Fibroblast of the aortic adventitia (primary cell): ENCODE measurements around the gene FAM107A. TPM values are rescaled to one million over a fixed set of nuclear protein-coding genes. Genes with fewer than 3 reads are reported as not detected.

Source experiments
- DNase-seq: peaks from one replicate; pipeline ENCODE4 v3.0.0-alpha.2; 2010; ENCODE audit warnings: low read depth
- H3K4me3 ChIP-seq: 2 replicates; pipeline ENCODE4 v1.5.1; 2011; ENCODE audit warnings: low read depth, mild to moderate bottlenecking, control low read depth, low read length, moderate library complexity
- total RNA-seq: library from RNA; depleted of rRNA; stranded (reverse); fragments of >200 nt; gene quantifications from 2 replicates; pipeline ENCODE4 v1.2.3, GENCODE V29; 2012; ENCODE audit warnings: low replicate concordance
- TF ChIP-seq, protein P1 (sequence below): IDR thresholded peaks from 2 replicates; pipeline ENCODE4 v1.5.1; 2011; ENCODE audit warnings: mild to moderate bottlenecking, low read length, control low read depth, inconsistent platforms; ENCODE audit not compliant: insufficient read depth

Gene FAM107A
- total RNA-seq, 1 donor: 0.54 TPM

DNA sequence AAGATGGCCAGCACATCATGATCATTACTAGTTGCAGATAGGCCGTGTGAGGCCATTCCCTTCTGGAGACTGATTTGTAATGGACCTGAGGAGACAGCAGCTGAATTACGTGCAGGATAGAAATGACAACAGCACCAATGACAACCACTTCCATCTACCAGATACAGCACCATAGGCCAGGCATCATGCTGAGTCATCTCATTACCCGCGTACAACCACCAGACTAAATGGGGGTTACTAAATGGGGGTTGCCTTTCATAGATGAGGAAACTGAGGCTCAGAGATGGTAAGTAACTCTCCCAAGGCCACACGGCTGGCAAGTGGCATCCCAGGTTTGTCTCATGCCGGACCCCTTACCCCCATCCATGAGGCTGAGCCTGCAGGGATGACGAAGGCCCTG lies 32.8 kb upstream of the FAM107A start:
- TF ChIP-seq, protein P1, sequence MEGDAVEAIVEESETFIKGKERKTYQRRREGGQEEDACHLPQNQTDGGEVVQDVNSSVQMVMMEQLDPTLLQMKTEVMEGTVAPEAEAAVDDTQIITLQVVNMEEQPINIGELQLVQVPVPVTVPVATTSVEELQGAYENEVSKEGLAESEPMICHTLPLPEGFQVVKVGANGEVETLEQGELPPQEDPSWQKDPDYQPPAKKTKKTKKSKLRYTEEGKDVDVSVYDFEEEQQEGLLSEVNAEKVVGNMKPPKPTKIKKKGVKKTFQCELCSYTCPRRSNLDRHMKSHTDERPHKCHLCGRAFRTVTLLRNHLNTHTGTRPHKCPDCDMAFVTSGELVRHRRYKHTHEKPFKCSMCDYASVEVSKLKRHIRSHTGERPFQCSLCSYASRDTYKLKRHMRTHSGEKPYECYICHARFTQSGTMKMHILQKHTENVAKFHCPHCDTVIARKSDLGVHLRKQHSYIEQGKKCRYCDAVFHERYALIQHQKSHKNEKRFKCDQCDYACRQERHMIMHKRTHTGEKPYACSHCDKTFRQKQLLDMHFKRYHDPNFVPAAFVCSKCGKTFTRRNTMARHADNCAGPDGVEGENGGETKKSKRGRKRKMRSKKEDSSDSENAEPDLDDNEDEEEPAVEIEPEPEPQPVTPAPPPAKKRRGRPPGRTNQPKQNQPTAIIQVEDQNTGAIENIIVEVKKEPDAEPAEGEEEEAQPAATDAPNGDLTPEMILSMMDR: no peak
- DNase-seq: no peak
- no peak overlapping the region for H3K4me3 ChIP-seq

DNA sequence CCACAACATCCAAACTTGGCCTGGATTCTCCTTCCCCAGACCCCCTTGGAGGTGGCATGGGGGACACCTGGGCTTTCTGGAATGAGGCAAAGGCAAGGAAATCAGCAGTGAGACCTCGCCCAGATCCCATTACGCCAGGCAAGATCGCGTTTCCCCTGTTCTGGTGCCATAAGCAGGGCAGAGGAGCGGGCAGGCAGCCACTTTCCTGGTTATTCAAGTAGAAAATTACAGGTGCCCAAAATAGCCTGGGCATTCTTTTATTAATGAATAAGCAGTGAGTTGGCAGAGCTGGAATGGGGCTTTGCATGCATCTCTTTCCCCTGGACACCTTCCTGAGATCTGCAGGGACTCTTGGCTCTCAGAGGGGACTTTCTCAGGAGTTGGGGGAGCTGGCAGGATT lies 31.5 kb upstream of the FAM107A start:
- no peak overlapping the region for H3K4me3 ChIP-seq
- TF ChIP-seq, protein P1: no peak
- DNase-seq: no peak

DNA sequence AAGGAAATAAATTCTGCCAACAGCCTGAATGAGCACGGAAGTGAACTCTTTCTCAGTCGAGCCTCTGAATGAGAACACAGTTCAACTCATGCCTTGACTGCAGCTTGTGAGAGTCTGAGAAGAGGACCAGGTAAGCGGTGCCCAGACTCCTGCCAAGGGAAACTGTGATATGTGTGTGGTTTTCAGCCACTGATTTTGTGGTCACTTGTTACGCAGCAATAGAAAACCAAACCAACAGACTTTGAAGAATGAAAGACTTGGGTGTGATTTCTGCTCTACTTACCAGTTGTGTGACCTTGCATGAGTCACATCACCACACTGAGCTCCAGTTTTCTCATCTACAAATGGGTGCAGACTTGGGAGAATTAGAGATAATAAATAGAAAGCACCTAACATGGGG lies 30.6 kb upstream of the FAM107A start:
- DNase-seq: no peak
- no peak overlapping the region for H3K4me3 ChIP-seq
- TF ChIP-seq, protein P1: no peak

DNA sequence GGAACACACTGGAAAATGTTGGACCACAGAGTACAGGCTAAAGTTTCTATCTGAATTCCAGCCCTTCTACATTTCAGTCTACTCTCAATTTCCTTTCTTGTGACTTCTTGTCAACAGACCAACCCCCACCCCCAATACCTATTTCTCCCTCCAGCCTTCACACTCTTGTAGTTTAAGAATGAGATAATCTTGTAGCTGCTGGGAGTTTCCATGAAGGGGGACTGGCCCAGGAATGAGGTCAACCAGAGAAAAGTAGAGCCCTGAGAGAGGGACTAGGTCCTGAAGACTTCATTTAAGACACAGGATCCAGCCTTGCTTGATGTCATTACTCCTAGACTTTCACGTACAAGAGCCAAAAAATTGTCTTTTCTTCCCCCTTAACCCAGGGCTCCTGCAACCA lies 29.5 kb upstream of the FAM107A start:
- TF ChIP-seq, protein P1: no peak

DNA sequence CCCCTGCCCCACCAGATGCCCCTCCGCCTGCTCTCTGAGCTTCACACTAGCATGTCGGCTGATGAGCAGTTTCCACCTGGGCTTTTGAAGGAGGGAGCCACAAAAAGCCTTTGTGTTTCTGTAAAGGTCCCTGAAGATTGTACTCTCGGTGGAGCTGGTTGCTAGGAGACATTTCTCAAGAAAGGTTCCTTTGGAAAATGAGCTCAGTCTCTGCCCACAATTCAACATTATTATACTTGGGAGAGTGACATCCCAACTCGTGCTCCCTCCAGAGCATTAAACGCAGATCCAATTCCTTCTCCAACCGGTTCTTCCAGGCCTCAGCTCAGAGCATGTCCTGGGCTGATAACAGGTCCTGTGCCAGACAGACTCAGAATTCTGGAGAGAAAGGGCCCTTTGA lies 26.8 kb upstream of the FAM107A start:
- DNase-seq: no peak
- TF ChIP-seq, protein P1: no peak
- H3K4me3 ChIP-seq: no peak overlapping the region

More for the DNA sequence above, 29.5 kb upstream of the FAM107A start:
- DNase-seq: no peak
- H3K4me3 ChIP-seq: no peak overlapping the region

DNA sequence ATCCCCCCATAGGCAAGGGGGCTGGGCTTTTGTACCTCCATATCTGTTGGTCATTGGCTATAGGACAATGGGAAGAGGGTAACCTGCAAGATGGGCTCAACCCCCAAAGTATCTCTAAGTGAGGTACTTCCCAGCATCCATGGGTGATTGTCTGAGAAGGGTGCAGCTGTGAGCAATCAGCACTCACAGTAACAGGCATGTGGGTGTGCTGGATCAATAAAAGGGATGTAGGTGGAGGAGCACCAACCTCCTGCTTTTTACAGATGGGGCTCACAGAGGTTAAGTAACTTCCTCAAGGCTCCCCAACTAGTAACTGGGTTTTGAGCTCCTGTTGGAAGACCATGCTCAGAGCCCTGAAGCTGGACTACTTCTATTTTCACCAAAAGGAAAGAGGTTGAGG lies 26.4 kb upstream of the FAM107A start:
- DNase-seq: no peak
- TF ChIP-seq, protein P1: no peak
- no peak overlapping the region for H3K4me3 ChIP-seq

DNA sequence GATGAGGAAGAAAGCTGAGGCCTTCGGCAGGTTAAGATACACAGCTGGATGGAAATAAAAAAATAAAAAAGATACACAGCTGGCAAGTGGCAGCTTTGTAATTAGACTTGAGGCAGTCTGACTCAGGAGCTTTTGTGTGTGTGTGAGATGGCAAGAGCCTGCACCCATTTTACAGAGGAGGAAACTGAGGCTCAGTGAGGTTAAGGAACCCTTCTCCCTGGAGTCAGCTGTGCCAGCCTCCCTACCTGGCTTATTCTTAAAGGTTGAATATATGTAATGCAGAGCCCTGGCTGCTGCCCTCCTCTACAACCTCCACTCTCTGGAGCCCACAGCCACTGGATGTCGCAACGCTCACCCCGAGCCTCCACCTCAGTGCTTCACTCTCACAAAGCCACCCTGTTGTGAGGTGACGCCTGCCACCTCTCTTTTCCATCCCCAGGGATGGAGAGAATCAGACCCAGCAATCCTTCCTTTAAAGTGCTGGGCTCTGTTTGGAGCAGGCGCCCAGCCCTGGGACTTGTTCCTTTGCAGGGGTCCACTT lies 20.6 kb upstream of the FAM107A start:
- TF ChIP-seq, protein P1: no peak
- H3K4me3 ChIP-seq: no peak overlapping the region
- DNase-seq: no peak
